ENCODE measurements around the gene EPS15.

- TF ChIP-seq CTCF (IDR thresholded peaks at IDR 0.05) (no peak), POLR2A (IDR thresholded peaks at IDR 0.05) (no peak), EP300 (IDR thresholded peaks at IDR 0.05) (no peak), POLR2AphosphoS5 (IDR thresholded peaks at IDR 0.05) (no peak)
Measured at GRCh38 chr1:51551081-51551480, 32.0 kb upstream of the EPS15 start.

Data from gastroesophageal sphincter (tissue), 3 donors.